GM18517 (cell line): Measurements from ENCODE around the gene FER.

ENCODE experiments used
- ATAC-seq: cut with Tn5 transposase; IDR thresholded peaks from one replicate; pipeline ENCODE4 v1.9.1; 2021; ENCODE audit warnings: mild to moderate bottlenecking, moderate library complexity; ENCODE audit not compliant: unreplicated experiment

The FER gene

GRCh38 chr5:109223531-109223930 is 475.8 kb downstream of the FER start:
- no peak for ATAC-seq

DNA sequence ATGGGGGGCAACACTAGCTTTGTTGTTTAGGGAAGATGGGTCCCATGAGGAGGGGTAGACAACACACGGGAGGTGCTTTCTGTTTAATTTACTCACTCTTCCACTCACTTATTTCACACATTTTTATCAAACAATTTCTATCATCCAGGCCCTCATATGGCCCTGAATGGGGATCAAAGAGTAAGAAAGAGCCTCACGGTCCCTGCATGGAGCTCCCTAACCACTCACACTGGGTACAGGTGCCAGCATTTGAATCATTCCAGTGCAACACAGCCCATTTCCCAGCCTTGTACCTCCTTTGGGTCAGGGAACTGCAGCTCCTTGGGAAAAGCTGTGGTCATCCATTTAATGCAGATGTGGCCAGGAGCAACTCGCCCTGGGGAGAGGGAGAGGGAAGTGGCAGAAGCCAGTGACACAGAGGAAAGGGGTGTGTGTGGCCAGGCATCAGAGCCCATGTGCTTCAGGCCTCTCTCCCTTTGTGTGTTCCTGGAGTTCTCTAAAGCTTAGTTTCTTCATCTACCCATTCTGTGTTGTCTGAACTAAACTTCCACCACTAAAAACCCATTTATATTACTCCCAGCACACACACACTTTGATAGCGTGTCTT is 476.7 kb downstream of the FER start:
- ATAC-seq, result no peak

DNA sequence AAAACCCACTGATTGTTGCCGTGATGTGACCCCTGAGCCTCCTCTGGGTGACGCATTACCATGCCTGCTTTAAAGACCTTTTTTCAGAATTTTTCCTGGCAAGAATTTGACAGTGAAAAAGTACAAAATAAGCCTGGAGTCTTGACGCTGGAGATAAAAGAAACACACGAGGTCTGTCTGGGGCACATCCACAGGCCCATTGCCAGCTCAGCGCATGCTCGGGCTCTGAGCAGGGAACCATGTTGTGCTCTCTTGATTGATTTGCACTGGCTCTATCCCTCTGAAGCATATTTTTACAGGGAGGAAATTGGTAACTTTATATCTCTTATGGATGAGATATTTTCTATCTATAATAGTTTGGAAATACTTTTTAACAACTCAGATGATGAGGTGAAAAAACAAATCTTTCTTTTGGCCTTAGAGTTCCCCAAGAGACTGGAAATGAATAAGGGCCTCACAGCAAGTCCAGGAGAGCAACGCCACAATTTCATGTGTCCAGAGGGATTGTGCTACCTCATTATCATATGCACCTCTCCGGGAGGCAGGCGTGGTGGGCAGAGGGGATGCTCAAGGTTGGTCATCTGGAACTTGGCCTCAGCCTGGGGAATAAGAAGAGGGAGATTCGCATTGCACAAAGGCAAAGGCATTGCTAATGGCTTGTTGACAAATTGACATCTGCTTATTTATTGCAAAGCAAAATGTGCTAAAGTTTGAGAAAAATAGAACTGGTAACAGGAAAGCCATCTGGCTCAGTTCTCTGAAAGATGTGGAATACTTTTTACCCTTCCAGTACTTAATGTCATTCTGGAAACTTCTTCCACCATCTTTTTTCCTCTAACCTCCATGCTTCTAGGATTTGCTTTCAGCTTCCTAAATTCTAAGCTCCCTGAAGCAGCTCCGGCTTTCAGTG is 478.3 kb downstream of the FER start:
- ATAC-seq, result no peak

GRCh38 chr5:109230369-109230768 is 482.7 kb downstream of the FER start:
- ATAC-seq, result no peak

GRCh38 chr5:109231331-109231730 is 483.6 kb downstream of the FER start:
- no peak for ATAC-seq

GRCh38 chr5:109234381-109234780 is 486.7 kb downstream of the FER start:
- no peak for ATAC-seq

- ATAC-seq, result no peak
Measured at GRCh38 chr5:109239456-109239855, 491.8 kb downstream of the FER start.

DNA sequence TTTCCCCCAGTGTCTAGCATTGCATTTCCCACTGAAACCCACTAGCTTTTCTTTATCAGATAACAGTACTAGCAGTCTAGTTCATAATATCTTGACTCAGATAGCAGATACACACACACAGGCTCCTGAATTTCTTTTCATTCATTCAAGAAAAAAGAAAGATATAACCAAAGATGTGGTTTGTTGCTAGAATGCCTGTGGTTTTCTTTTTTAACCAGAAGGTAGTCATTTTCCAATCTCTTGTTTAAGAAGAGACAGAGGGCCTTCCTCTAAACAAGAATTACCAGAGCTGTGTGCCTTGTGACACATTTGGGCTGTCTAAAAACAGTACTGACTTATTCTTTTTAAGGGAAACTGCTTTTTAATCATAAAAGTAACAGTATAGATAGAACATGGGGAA is 494.8 kb downstream of the FER start:
- ATAC-seq, result no peak

DNA sequence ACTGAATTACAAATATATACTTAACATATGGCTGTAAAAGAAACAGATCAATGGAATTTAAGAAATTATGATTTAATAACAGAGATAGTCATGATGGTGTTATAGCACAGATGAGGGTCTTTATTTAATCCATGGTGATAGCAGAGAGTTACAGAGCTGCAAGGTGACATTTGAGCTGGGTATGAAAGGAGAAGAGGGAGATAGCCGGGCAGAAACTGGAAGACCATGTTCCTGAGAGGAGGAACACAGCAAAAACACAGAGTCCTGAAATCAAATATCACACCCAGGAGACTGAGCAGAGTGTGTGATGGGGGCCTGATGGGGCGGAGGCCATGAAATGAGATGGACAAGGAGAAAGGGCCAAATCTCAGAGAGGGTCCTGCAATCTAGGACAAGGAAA is 498.7 kb downstream of the FER start:
- ATAC-seq, result no peak
